HFF-Myc (cell line): ENCODE measurements around the gene CLTCL1.
"Not testable (repeated sequence)": the region's sequence is repeated elsewhere in the genome, so short reads cannot be mapped to it uniquely, and the experiment has no call there.

Source experiments
- DNase-seq: peaks from one replicate; pipeline ENCODE4 v3.0.0-alpha.2; 2011; ENCODE audit warnings: low read depth; ENCODE audit errors: extremely low read depth
- H3K4me3 ChIP-seq: replicated peaks from 2 replicates; pipeline ENCODE4 v1.5.1; 2011; ENCODE audit warnings: low read depth, mild to moderate bottlenecking, control low read depth, low read length
- TF ChIP-seq, protein P1 (sequence below): IDR thresholded peaks from 2 replicates; pipeline ENCODE4 v1.5.1; 2012; ENCODE audit warnings: mild to moderate bottlenecking, low read depth, low read length, control low read depth; ENCODE audit errors: missing control alignments

CLTCL1 gene

DNA sequence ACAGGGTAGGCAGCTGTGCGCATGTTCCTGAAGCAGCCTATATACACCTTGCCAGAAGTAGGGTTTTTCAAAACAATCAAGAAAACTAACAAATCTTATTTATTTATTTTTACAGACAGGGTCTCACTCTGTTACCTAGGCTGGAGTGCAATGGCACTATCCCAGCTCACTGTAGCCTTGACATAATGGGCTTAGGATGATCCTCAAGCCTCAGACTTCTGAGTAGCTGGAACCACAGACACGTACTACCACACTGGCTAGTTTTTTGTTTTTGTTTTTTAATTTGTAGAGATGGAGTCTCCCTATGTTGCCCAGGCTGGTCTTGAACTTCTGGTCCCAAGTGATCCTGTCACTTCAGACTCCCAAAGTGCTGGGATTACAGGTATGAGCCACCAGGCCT lies 25.7 kb downstream of the CLTCL1 start:
- DNase-seq = no peak
- H3K4me3 ChIP-seq = no peak overlapping the region
- TF ChIP-seq, protein P1, sequence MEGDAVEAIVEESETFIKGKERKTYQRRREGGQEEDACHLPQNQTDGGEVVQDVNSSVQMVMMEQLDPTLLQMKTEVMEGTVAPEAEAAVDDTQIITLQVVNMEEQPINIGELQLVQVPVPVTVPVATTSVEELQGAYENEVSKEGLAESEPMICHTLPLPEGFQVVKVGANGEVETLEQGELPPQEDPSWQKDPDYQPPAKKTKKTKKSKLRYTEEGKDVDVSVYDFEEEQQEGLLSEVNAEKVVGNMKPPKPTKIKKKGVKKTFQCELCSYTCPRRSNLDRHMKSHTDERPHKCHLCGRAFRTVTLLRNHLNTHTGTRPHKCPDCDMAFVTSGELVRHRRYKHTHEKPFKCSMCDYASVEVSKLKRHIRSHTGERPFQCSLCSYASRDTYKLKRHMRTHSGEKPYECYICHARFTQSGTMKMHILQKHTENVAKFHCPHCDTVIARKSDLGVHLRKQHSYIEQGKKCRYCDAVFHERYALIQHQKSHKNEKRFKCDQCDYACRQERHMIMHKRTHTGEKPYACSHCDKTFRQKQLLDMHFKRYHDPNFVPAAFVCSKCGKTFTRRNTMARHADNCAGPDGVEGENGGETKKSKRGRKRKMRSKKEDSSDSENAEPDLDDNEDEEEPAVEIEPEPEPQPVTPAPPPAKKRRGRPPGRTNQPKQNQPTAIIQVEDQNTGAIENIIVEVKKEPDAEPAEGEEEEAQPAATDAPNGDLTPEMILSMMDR = no peak

DNA sequence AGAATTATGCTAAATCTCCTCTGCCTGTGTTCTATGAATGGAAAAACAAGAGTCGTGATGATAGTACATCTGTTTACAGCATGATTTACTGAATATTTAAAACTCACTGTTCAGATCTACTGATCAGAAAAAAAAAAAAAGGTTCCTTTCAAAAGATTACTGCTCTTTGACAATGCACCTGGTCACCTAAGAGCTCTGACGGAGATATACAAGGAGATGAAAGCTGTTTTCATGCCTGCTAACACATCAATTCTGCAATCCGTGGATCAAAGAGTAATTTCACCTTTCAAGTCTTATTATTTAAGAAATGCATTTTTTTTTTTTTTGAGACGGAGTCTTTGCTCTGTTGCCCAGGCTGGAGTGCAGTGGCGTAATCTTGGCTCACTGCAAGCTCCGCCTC lies 30.7 kb downstream of the CLTCL1 start:
- DNase-seq = no peak
- no peak overlapping the region for H3K4me3 ChIP-seq
- TF ChIP-seq, protein P1 = no peak

DNA sequence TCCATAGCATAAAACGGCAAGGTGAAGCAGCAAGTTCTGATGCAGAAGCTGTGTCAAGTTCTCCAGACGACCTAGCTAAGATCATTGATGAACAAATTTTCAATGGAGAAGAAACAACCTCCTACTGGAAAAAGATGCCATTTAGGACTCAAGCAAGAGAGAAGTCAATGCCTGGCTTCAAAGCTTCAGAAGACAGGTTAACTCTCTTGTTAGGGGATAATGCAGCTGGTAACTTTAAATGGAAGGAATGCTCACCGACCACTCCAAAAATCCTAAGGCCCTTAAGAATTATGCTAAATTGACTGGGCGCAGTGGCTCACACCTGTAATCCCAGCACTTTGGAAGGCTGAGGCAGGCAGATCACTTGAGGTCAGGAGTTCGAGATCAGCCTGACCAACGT lies 31.3 kb downstream of the CLTCL1 start:
- no peak overlapping the region for H3K4me3 ChIP-seq
- TF ChIP-seq, protein P1 = no peak
- DNase-seq = no peak

DNA sequence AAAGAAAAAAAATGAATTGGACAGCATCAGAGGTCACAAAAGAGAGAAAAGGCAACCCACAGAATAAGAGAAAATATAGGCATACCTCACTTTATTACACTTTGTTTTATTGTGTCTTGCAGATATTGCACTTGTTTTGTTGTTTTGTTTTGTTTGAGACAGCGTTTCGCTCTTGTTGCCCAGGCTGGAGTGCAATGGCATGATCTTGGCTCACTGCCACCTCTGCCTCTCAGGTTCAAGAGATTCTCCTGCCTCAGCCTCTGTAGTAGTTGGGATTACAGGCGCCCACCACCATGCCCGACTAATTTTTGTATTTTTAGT lies 32.6 kb downstream of the CLTCL1 start:
- H3K4me3 ChIP-seq, DNase-seq: not testable (repeated sequence)

DNA sequence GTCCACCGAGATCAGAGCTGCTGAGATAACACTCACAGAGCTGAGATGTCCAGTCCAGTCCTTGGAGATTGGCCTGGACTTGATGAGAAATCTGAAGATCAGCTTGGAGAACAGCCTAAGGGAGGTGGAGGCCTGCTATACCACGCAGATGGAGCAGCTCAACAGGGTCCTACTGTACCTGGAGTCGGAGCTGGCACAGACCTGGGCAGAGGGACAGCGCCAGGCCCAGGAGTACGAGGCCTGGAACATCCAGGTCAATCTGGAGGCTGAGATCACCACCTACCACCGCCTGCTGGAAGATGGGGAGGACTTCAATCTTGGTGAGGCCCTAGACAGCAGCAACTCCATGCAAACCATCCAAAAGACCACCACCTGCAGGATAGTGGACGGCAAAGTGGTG lies 33.1 kb downstream of the CLTCL1 start:
- no peak overlapping the region for H3K4me3 ChIP-seq
- TF ChIP-seq, protein P1 = no peak
- no peak for DNase-seq

DNA sequence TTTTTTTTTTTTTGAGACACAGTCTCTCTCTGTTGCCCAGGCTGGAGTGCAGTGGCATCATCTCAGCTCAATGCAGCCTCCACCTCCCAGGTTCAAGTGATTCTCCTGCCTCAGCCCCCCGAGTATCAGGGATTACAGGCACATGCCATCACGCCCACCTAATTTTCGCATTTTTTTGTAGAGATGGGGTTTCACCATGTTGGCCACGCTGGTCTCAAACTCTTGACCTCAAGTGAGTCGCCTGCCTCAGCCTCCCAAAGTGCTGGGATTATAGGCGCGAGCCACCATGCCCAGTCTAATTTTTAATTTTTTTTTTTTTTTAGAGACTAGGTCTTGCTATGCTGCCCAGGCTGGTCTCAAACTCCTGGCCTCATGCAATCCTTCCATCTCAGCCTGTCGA lies 35.2 kb downstream of the CLTCL1 start:
- DNase-seq, H3K4me3 ChIP-seq: not testable (repeated sequence)

DNA sequence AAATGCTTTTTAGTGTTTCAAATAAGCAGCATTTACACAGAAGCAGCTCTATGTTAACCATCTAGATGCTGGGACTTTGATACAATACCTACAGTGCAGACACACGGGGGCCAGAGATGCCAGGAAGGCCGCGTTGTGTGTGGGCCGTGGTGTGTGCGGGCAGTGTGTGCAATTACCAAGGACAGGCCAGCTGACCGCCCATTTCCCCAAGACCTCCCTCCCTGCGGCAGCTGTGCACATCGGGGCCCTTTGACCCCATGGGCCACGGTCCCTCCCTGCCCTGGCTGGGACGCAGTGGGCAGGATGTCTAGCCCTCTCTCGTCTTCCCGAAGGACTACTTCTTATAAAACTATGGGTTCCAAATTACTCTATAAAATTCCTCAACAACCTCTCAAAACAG lies 38.4 kb downstream of the CLTCL1 start:
- TF ChIP-seq, protein P1 = no peak
- no peak overlapping the region for H3K4me3 ChIP-seq
- no peak for DNase-seq

DNA sequence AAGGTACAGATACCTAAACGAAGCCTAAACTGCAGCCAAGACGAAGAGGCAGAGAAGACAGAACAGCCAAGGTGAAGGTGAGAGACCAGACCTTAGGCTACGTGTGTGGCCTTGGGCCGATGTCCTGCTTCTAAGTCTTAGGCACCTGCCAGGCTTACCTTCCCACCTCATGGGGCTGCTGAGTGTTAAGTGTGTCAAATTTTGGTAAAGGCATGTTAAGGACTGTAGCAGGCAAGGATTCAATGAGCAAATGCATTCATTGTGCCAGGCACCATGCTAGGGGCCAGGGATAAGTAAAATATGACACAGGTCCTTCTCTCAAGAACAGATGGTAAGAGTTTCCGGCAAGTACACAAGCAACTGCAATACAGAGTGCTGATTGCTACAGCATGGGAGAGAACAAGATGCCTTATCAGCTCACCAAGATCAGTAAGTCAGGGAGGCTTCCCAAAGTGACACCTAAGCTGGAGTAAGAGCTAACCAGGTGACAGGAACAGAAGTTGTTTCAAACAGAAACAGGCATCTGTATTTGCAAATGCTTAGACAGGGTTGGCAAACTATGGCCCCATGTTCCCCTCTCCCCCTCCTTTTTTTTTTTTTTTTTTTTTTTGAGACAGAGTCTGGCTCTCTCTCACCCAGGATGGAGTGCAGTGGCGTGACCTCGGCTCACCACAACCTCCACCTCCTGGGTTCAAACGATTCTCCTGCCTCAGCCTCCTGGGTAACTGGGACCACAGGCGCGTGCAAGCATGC lies 46.7 kb downstream of the CLTCL1 start:
- no peak overlapping the region for H3K4me3 ChIP-seq
- TF ChIP-seq, protein P1 = no peak
- DNase-seq = no peak
